ENCODE measurements around the gene TMC7. TPM values are rescaled to one million over a fixed set of nuclear protein-coding genes. Genes with fewer than 3 reads are reported as not detected.

Gene TMC7
- total and polyA plus RNA-seq, 2 of the 13 experiments (the other 11 are each of a cell fraction or from before 2014, with no cell fraction given) = 1.2 to 5.1 TPM

GRCh38 chr16:19068237-19068815 is 84.6 kb downstream of the TMC7 start (continued):
- TF ChIP-seq GLI4 (CRISPR knock-in tag; IDR thresholded peaks at IDR 0.05; ENCODE audit: borderline replicate concordance) = 0 out of 2 replicates have a peak, but pooled peaks have one; percentile 54
- TF ChIP-seq HES4 (CRISPR knock-in tag; IDR thresholded peaks at IDR 0.05; ENCODE audit: borderline replicate concordance) = no peak
- TF ChIP-seq, protein P1, sequence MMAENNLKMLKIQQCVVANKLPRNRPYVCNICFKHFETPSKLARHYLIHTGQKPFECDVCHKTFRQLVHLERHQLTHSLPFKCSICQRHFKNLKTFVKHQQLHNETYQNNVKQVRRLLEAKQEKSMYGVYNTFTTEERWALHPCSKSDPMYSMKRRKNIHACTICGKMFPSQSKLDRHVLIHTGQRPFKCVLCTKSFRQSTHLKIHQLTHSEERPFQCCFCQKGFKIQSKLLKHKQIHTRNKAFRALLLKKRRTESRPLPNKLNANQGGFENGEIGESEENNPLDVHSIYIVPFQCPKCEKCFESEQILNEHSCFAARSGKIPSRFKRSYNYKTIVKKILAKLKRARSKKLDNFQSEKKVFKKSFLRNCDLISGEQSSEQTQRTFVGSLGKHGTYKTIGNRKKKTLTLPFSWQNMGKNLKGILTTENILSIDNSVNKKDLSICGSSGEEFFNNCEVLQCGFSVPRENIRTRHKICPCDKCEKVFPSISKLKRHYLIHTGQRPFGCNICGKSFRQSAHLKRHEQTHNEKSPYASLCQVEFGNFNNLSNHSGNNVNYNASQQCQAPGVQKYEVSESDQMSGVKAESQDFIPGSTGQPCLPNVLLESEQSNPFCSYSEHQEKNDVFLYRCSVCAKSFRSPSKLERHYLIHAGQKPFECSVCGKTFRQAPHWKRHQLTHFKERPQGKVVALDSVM (CRISPR knock-in tag; IDR thresholded peaks at IDR 0.05) = peak; percentile 95
- TF ChIP-seq, protein P2, sequence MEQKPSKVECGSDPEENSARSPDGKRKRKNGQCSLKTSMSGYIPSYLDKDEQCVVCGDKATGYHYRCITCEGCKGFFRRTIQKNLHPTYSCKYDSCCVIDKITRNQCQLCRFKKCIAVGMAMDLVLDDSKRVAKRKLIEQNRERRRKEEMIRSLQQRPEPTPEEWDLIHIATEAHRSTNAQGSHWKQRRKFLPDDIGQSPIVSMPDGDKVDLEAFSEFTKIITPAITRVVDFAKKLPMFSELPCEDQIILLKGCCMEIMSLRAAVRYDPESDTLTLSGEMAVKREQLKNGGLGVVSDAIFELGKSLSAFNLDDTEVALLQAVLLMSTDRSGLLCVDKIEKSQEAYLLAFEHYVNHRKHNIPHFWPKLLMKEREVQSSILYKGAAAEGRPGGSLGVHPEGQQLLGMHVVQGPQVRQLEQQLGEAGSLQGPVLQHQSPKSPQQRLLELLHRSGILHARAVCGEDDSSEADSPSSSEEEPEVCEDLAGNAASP (CRISPR knock-in tag; IDR thresholded peaks at IDR 0.05; ENCODE audit: borderline replicate concordance) = no peak
- TF ChIP-seq, protein P3, sequence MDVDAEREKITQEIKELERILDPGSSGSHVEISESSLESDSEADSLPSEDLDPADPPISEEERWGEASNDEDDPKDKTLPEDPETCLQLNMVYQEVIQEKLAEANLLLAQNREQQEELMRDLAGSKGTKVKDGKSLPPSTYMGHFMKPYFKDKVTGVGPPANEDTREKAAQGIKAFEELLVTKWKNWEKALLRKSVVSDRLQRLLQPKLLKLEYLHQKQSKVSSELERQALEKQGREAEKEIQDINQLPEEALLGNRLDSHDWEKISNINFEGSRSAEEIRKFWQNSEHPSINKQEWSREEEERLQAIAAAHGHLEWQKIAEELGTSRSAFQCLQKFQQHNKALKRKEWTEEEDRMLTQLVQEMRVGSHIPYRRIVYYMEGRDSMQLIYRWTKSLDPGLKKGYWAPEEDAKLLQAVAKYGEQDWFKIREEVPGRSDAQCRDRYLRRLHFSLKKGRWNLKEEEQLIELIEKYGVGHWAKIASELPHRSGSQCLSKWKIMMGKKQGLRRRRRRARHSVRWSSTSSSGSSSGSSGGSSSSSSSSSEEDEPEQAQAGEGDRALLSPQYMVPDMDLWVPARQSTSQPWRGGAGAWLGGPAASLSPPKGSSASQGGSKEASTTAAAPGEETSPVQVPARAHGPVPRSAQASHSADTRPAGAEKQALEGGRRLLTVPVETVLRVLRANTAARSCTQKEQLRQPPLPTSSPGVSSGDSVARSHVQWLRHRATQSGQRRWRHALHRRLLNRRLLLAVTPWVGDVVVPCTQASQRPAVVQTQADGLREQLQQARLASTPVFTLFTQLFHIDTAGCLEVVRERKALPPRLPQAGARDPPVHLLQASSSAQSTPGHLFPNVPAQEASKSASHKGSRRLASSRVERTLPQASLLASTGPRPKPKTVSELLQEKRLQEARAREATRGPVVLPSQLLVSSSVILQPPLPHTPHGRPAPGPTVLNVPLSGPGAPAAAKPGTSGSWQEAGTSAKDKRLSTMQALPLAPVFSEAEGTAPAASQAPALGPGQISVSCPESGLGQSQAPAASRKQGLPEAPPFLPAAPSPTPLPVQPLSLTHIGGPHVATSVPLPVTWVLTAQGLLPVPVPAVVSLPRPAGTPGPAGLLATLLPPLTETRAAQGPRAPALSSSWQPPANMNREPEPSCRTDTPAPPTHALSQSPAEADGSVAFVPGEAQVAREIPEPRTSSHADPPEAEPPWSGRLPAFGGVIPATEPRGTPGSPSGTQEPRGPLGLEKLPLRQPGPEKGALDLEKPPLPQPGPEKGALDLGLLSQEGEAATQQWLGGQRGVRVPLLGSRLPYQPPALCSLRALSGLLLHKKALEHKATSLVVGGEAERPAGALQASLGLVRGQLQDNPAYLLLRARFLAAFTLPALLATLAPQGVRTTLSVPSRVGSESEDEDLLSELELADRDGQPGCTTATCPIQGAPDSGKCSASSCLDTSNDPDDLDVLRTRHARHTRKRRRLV (CRISPR knock-in tag; IDR thresholded peaks at IDR 0.05) = peak; percentile 14; the same call in 1 of the 2 replicates
- TF ChIP-seq REPIN1 (CRISPR knock-in tag; IDR thresholded peaks at IDR 0.05; ENCODE audit: borderline replicate concordance, low read depth) = peak; percentile 28; the same call in 1 of the 2 replicates
- TF ChIP-seq PAX8 (CRISPR knock-in tag; IDR thresholded peaks at IDR 0.05; ENCODE audit: borderline replicate concordance) = no peak
- no peak; the same call in 1 of the 2 replicates for TF ChIP-seq RARA (CRISPR knock-in tag; IDR thresholded peaks at IDR 0.05)
- no peak for TF ChIP-seq HNRNPLL (IDR thresholded peaks at IDR 0.05; ENCODE audit: low read depth, low read length, poor library complexity, severe bottlenecking)
- TF ChIP-seq KAT7 (CRISPR knock-in tag; IDR thresholded peaks at IDR 0.05; ENCODE audit: borderline replicate concordance) = no peak
- 0 out of 2 replicates have a peak, but pooled peaks have one; percentile 12 for TF ChIP-seq ZNF646 (CRISPR knock-in tag; IDR thresholded peaks at IDR 0.05)
- TF ChIP-seq U2AF1 (optimal IDR thresholded peaks at IDR 0.05; ENCODE audit: low read depth, low read length) = no peak
- TF ChIP-seq RAD51 (IDR thresholded peaks at IDR 0.05; ENCODE audit: borderline replicate concordance) = no peak
